ENCODE data around the gene GFRA1. TPM values are rescaled to one million over a fixed set of nuclear protein-coding genes. Genes with fewer than 3 reads are reported as not detected.

GFRA1 gene
- total and polyA plus RNA-seq, 2 donors (not counting 3 experiments of a cell fraction or from before 2014, with no cell fraction given), result 0.22 to 0.88 TPM

DNA sequence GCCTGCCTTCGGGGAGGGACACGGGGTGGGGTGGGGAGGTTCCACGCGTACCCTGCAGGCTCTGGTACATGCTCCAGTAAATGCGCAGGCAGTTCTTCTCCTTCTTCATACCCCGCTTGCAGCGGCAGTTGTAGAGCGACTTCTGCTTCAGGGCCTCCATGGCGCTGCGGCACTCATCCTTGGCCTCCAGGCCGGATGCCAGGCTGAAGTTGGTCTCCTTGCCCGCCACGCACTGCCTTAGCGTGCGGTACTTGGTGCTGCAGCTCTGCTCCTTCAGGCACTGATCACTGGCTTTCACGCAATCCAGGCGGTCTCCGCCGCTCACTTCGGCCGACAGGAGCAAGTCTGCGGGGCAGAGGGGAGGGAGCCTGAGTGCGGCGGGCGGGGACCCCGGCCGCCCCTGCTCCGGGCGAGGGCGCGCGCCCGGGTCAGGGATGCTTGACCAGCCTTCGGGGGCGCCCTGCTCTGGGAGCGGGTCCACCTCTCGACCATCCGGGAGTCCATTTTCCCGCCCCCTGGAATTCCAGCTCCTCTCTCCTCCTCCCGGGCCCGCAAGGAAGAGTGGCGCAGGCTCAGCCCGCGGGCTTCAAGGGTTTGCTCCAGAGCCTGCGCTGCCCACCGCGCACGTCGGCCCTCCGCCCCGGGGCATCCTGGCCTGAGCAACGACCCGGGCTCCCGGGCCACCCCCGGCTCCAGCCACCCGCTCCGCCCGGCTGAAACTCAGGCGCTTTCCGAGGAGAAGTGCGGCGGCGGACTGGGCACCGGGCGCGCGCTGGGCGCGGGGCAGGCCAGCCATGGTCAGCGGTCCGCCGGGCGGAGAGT, 2.0 kb downstream of the GFRA1 start:
- Histone ChIP-seq H3K27ac (ENCODE audit: insufficient read depth, low read depth, low read length) (no peak overlapping the region), H3K9ac (replicated peaks; ENCODE audit: extremely low read depth, insufficient read depth, low read length) (no peak overlapping the region), H3K79me2 (ENCODE audit: control insufficient read depth, insufficient read depth, low read length) (no peaks in the 10 kb centered on the region), H3K9me3 (replicated peaks; ENCODE audit: control insufficient read depth, insufficient read depth, low read length) (no peaks in the 10 kb centered on the region), H3K4me1 (ENCODE audit: control insufficient read depth, extremely low read depth, insufficient read depth, low read length) (peaks cover 11% of the 10 kb centered on the region), H3K36me3 (ENCODE audit: control insufficient read depth in 2 of 2, extremely low read depth in 1 of 2, insufficient read depth in 2 of 2, low read length in 2 of 2) (no peaks in the 10 kb centered on the region), H4K20me1 (replicated peaks; ENCODE audit: control insufficient read depth, extremely low read depth, insufficient read depth, low read length) (no peaks in the 10 kb centered on the region), H3K4me2 (ENCODE audit: insufficient read depth, low read length) (no peak overlapping the region), H2AFZ (ENCODE audit: low read depth, low read length) (no peak overlapping the region), H3K27me3 (ENCODE audit: control insufficient read depth in 2 of 2, insufficient read depth in 2 of 2, low read length in 2 of 2) (peaks cover 47 to 63% of the 10 kb centered on the region in 2 experiments), H3K4me3 (replicated peaks in 1 of 3; ENCODE audit: insufficient read depth in 1 of 3, low read depth in 1 of 3, low read length in 3 of 3) (no peak overlapping the region), H3K9me1 (replicated peaks; ENCODE audit: control insufficient read depth, extremely low read depth, insufficient read depth, low read length) (no peaks in the 10 kb centered on the region)
- FAIRE-seq (no peak), DNase-seq (ENCODE audit: low read depth, low spot score) (no peak)
- ChIA-PET CTCF (interaction anchor here (0.6 to 3.5 kb wide), 4 partner anchors 16 to 564 kb away, joined by 3 to 8 read pairs (median 4); no protein-coding TSS in a partner anchor), POLR2A (no interaction called here)
- dilution Hi-C loops (cut with MboI; ENCODE audit: extremely low pct_ligation_motif_present, low sequenced_read_pairs) (no loop called here), intact Hi-C loops (cut with micrococcal nuclease) (loop anchor here (5.0 kb wide), 3 partner anchors 319 to 469 kb away; no protein-coding TSS in a partner anchor)
- TF ChIP-seq, protein P1, sequence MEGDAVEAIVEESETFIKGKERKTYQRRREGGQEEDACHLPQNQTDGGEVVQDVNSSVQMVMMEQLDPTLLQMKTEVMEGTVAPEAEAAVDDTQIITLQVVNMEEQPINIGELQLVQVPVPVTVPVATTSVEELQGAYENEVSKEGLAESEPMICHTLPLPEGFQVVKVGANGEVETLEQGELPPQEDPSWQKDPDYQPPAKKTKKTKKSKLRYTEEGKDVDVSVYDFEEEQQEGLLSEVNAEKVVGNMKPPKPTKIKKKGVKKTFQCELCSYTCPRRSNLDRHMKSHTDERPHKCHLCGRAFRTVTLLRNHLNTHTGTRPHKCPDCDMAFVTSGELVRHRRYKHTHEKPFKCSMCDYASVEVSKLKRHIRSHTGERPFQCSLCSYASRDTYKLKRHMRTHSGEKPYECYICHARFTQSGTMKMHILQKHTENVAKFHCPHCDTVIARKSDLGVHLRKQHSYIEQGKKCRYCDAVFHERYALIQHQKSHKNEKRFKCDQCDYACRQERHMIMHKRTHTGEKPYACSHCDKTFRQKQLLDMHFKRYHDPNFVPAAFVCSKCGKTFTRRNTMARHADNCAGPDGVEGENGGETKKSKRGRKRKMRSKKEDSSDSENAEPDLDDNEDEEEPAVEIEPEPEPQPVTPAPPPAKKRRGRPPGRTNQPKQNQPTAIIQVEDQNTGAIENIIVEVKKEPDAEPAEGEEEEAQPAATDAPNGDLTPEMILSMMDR (IDR thresholded peaks at IDR 0.05; ENCODE audit: extremely low read depth in 1 of 2, insufficient read depth in 1 of 2, low read depth in 1 of 2, low read length in 2 of 2), result no peak
- TF ChIP-seq POLR2A (IDR thresholded peaks at IDR 0.05; ENCODE audit: low read depth, low read length) (no peak), FOS (IDR thresholded peaks at IDR 0.05; ENCODE audit: borderline replicate concordance, insufficient read depth, low read length) (no peak), JUN (IDR thresholded peaks at IDR 0.05; ENCODE audit: borderline replicate concordance, insufficient read depth, insufficient read length, low read depth) (no peak), MYC (IDR thresholded peaks at IDR 0.05; ENCODE audit: low read depth, low read length) (no peak), EZH2 (IDR thresholded peaks at IDR 0.05; ENCODE audit: borderline replicate concordance, low read depth, low read length, severe bottlenecking) (no peak), GATA2 (IDR thresholded peaks at IDR 0.05; ENCODE audit: insufficient read depth, insufficient read length, low read depth, low read length) (no peak), POLR2AphosphoS5 (IDR thresholded peaks at IDR 0.05; ENCODE audit: insufficient read depth, low read depth, low read length) (no peak)
- TF ChIP-seq, protein P2, sequence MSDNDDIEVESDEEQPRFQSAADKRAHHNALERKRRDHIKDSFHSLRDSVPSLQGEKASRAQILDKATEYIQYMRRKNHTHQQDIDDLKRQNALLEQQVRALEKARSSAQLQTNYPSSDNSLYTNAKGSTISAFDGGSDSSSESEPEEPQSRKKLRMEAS (IDR thresholded peaks at IDR 0.05; ENCODE audit: insufficient read depth, insufficient read length), result no peak
- BruUV-seq (replicated peaks), result no TSS peak
